Vagina (tissue), 2 donors: ENCODE results near the gene CTNNB1.

ENCODE experiments used
- POLR2A ChIP-seq, 2 donors: fragments of 450-650 bp; IDR thresholded peaks; one replicate each; pipeline ENCODE4 v1.6.1; 2017; ENCODE audit warnings: antibody characterized with exemption in 2 of 2, mild to moderate bottlenecking in 2 of 2, moderate library complexity in 2 of 2
- POLR2AphosphoS5 ChIP-seq, 2 donors: sonication (generic); formaldehyde crosslinking; IDR thresholded peaks; one replicate each; pipeline ENCODE4 v1.9.0; 2017; ENCODE audit warnings: antibody characterized with exemption in 2 of 2, mild to moderate bottlenecking in 2 of 2, low read depth in 1 of 2; ENCODE audit not compliant: insufficient read depth in 1 of 2
- TF ChIP-seq, protein P1 (sequence below), 3 experiments: fragments of 450-650 bp in 2 of 3; fragments of 200-600 bp in 1 of 3; sonication (generic) in 1 of 3; IDR thresholded peaks; one replicate each; pipeline ENCODE4 v1.5.1; 2017 to 2019; ENCODE audit warnings: antibody characterized with exemption in 3 of 3, mild to moderate bottlenecking in 2 of 3, moderate library complexity in 2 of 3

GRCh38 chr3:41234823-41235721 is 35.8 kb downstream of the CTNNB1 start:
- TF ChIP-seq POLR2A (IDR thresholded peaks at IDR 0.05) (no peak), POLR2AphosphoS5 (IDR thresholded peaks at IDR 0.05; ENCODE audit: insufficient read depth in 1 of 2, low read depth in 1 of 2) (no peak)
- TF ChIP-seq, protein P1, sequence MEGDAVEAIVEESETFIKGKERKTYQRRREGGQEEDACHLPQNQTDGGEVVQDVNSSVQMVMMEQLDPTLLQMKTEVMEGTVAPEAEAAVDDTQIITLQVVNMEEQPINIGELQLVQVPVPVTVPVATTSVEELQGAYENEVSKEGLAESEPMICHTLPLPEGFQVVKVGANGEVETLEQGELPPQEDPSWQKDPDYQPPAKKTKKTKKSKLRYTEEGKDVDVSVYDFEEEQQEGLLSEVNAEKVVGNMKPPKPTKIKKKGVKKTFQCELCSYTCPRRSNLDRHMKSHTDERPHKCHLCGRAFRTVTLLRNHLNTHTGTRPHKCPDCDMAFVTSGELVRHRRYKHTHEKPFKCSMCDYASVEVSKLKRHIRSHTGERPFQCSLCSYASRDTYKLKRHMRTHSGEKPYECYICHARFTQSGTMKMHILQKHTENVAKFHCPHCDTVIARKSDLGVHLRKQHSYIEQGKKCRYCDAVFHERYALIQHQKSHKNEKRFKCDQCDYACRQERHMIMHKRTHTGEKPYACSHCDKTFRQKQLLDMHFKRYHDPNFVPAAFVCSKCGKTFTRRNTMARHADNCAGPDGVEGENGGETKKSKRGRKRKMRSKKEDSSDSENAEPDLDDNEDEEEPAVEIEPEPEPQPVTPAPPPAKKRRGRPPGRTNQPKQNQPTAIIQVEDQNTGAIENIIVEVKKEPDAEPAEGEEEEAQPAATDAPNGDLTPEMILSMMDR (IDR thresholded peaks at IDR 0.05), result no peak
